Upper lobe of left lung (tissue), 4 donors: ENCODE measurements around the gene KNCN.

Source experiments
- EP300 ChIP-seq, 4 donors: sonication (generic); formaldehyde crosslinking; IDR thresholded peaks; one replicate each; pipeline ENCODE4 v1.5.1; 2017; ENCODE audit warnings: antibody characterized with exemption in 4 of 4, control low read depth in 2 of 4
- POLR2A ChIP-seq, 4 donors: fragments of 450-650 bp; IDR thresholded peaks; one replicate each; pipeline ENCODE4 v1.5.1; 2016 to 2017; ENCODE audit warnings: antibody characterized with exemption in 4 of 4, mild to moderate bottlenecking in 2 of 4
- TF ChIP-seq, protein P1 (sequence below), 6 experiments: fragments of 450-650 bp in 4 of 6; fragments of 200-600 bp in 2 of 6; sonication (generic) in 2 of 6; IDR thresholded peaks; one replicate each; pipeline ENCODE4 v1.5.1; 2016 to 2019; ENCODE audit warnings: antibody characterized with exemption in 6 of 6

DNA sequence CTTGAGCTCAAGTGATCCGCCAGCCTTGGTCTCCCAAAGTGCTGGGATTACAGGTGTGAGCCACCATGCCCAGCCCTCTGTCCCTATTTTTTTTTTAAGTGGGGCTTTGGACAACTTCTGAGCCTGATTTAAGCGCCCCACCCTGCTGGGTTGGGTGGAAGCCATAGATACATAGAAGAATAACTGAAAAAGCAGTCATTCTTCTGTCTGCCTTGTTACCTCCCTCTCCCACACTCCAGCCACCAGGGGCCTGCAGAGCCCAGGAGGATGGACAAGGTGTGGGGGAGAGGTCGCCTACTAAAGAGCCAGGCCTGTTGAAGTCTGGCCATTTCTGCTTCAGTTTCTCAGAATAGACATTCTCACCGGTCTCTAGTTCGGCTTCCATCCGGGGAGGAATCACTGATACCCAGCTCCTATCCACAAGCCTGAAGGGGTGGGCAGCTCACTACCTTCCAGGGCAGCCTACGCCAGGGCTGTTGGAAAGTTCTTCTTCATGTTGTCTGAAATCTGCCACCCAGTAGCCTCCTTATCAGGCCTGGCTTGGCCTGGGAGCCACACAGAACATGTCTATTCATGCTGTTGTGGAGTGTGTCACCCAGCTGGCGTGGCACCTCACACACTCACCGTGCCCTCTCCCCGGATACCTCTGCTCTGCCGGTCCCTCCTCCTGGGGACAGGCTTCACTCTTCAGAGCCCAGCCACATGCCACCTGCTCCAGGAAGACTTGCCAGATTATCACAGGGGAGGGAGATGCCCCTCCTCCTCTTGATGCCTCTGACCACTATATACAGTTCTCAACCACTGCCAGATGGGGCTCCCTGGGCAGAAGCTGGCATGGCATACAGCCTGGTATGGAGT, 27.7 kb downstream of the KNCN start:
- TF ChIP-seq, protein P1, sequence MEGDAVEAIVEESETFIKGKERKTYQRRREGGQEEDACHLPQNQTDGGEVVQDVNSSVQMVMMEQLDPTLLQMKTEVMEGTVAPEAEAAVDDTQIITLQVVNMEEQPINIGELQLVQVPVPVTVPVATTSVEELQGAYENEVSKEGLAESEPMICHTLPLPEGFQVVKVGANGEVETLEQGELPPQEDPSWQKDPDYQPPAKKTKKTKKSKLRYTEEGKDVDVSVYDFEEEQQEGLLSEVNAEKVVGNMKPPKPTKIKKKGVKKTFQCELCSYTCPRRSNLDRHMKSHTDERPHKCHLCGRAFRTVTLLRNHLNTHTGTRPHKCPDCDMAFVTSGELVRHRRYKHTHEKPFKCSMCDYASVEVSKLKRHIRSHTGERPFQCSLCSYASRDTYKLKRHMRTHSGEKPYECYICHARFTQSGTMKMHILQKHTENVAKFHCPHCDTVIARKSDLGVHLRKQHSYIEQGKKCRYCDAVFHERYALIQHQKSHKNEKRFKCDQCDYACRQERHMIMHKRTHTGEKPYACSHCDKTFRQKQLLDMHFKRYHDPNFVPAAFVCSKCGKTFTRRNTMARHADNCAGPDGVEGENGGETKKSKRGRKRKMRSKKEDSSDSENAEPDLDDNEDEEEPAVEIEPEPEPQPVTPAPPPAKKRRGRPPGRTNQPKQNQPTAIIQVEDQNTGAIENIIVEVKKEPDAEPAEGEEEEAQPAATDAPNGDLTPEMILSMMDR (IDR thresholded peaks at IDR 0.05), result no peak
- TF ChIP-seq EP300 (IDR thresholded peaks at IDR 0.05) (no peak), POLR2A (IDR thresholded peaks at IDR 0.05) (no peak)
